ENCODE data around the gene PLEKHG3. TPM values are rescaled to one million over a fixed set of nuclear protein-coding genes. Genes with fewer than 3 reads are reported as not detected.

Gene PLEKHG3
- total RNA-seq, 1 donor from 2014 or later, result 12.6 TPM

DNA sequence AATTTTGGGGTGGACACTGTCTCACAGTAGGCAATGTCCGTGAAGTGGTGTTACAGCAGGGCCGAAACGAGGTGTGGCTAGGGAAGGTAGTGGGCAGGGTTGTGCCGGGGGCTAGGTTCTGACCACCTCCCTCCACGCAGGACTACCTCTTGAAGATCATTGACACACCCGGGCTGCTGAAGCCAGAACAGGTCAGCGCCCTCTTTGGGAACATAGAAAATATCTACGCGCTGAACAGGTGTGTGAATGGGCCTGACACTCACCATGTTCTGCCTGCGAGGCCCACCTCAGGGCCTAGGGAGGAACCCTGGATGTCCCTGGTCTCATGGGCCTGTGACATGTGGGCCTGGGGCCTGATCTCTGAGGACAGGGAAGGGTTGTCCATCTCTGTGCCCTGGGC is 24.6 kb downstream of the PLEKHG3 start:
- no peaks in the 10 kb centered on the region for H3K36me3 ChIP-seq

DNA sequence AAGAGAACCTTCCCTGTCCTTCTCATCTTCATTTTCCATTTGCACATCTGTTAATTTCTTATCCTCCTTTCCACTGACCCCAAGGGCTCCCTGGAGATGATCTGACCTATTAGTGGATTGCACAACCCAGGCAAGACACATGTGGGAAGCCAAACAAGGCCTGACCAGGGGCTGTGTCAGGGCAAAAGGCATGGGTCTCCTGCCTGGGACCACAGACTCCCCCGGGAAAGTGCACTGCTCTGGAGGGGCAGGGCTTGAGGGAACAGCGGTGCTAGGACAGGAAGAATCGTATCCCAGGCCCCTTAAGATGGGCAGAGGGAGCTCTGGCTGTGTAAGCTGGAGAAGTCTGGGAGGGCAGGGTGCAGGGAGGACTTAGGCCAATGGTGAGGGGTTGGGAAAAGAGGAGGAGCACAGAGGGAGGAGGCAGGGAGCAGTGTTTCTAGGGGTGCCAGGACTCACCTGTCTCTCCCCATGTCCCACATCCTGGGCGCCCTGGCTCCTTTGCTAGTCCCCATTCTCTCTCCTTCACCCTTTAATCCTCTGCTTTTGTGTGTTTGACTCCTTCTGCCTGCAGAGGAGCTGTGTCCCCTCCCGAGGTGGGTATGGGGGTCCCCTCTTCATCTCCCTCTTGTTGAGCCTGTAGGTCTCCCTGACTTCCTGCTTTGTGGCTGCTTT is 25.3 kb downstream of the PLEKHG3 start:
- Histone ChIP-seq H3F3A (ENCODE audit: low read depth) (peaks cover 16% of the 10 kb centered on the region), H3K79me2 (ENCODE audit: low read depth) (peaks cover 21% of the 10 kb centered on the region), H3K27ac (peak overlapping the region; percentile 37), H3K36me3 (no peaks in the 10 kb centered on the region), H3K4me3 (no peak overlapping the region), H3K4me1 (peaks cover 34% of the 10 kb centered on the region), H3K9me3 (ENCODE audit: low read depth) (no peaks in the 10 kb centered on the region), H4K20me1 (ENCODE audit: low read depth) (peaks cover 63% of the 10 kb centered on the region), H3K4me2 (peak overlapping the region; percentile 13), H3K27me3 (no peaks in the 10 kb centered on the region), H3K9ac (no peak overlapping the region), H2AFZ (replicated peaks) (no peak overlapping the region)
- H3K4me1 Mint-ChIP-seq, result peaks cover 18% of the 10 kb centered on the region
- no peaks in the 10 kb centered on the region for H3K9me3 Mint-ChIP-seq
- DNase-seq (ENCODE audit: low spot score), result no peak
- no peak overlapping the region for H3K27ac Mint-ChIP-seq
- TF ChIP-seq, protein P1, sequence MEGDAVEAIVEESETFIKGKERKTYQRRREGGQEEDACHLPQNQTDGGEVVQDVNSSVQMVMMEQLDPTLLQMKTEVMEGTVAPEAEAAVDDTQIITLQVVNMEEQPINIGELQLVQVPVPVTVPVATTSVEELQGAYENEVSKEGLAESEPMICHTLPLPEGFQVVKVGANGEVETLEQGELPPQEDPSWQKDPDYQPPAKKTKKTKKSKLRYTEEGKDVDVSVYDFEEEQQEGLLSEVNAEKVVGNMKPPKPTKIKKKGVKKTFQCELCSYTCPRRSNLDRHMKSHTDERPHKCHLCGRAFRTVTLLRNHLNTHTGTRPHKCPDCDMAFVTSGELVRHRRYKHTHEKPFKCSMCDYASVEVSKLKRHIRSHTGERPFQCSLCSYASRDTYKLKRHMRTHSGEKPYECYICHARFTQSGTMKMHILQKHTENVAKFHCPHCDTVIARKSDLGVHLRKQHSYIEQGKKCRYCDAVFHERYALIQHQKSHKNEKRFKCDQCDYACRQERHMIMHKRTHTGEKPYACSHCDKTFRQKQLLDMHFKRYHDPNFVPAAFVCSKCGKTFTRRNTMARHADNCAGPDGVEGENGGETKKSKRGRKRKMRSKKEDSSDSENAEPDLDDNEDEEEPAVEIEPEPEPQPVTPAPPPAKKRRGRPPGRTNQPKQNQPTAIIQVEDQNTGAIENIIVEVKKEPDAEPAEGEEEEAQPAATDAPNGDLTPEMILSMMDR (IDR thresholded peaks at IDR 0.05), result no peak
- no peak for TF ChIP-seq EZH2phosphoT487 (IDR thresholded peaks at IDR 0.05)
- no peak for TF ChIP-seq EZH2 (IDR thresholded peaks at IDR 0.05)
- peaks cover 24% of the 10 kb centered on the region for H3K36me3 Mint-ChIP-seq
- H3K4me3 Mint-ChIP-seq, result no peak overlapping the region
- H3K27me3 Mint-ChIP-seq (ENCODE audit: insufficient read depth, low read depth), result peaks cover 9% of the 10 kb centered on the region

More for the DNA sequence above, 24.6 kb downstream of the PLEKHG3 start:
- H3K9me3 ChIP-seq (ENCODE audit: low read depth), result no peaks in the 10 kb centered on the region
- H3K4me3 ChIP-seq, result no peak overlapping the region
- no peak overlapping the region for H2AFZ ChIP-seq (replicated peaks)
- no peaks in the 10 kb centered on the region for H3K9me3 Mint-ChIP-seq
- no peak for DNase-seq (ENCODE audit: low spot score)
- peaks cover 40% of the 10 kb centered on the region for H3K4me1 ChIP-seq
- no peak overlapping the region for H3K27ac ChIP-seq
- peaks cover 24% of the 10 kb centered on the region for H3K36me3 Mint-ChIP-seq
- TF ChIP-seq EZH2 (IDR thresholded peaks at IDR 0.05) (no peak), EZH2phosphoT487 (IDR thresholded peaks at IDR 0.05) (no peak)
- TF ChIP-seq, protein P1 (IDR thresholded peaks at IDR 0.05), result no peak
- peaks cover 24% of the 10 kb centered on the region for H3K4me1 Mint-ChIP-seq
- peaks cover 22% of the 10 kb centered on the region for H3F3A ChIP-seq (ENCODE audit: low read depth)
- H3K79me2 ChIP-seq (ENCODE audit: low read depth), result peaks cover 23% of the 10 kb centered on the region
- H3K4me2 ChIP-seq, result no peak overlapping the region
- no peak overlapping the region for H3K4me3 Mint-ChIP-seq
- no peak overlapping the region for H3K9ac ChIP-seq
- H3K27ac Mint-ChIP-seq, result no peak overlapping the region
- H4K20me1 ChIP-seq (ENCODE audit: low read depth), result peaks cover 70% of the 10 kb centered on the region
- peaks cover 11% of the 10 kb centered on the region for H3K27me3 Mint-ChIP-seq (ENCODE audit: insufficient read depth, low read depth)
- no peaks in the 10 kb centered on the region for H3K27me3 ChIP-seq

DNA sequence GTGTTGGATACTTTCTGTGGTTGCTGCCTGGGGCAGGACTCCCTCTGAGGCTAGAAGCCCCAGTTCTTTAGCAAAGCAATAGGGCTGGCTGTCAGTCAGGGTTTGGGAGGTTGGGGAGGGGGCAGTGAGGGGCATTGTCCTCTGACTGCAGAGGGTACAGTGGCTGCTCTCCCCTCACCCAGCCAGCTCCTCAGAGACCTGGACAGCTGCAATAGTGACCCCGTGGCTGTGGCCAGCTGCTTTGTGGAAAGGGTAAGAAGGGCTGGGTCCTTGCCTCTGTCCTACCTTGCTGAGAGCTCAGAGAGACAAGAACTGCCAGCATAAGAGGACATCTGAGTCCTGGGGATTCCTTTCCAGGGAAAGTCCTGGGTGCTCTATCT is 25.8 kb downstream of the PLEKHG3 start:
- Histone ChIP-seq H3K4me2 (peak overlapping the region; percentile 13), H3K9me3 (ENCODE audit: low read depth) (no peaks in the 10 kb centered on the region), H3K36me3 (no peaks in the 10 kb centered on the region), H3K4me3 (no peak overlapping the region), H3K27ac (peak overlapping the region; percentile 37), H3K9ac (no peak overlapping the region), H4K20me1 (ENCODE audit: low read depth) (peaks cover 62% of the 10 kb centered on the region), H2AFZ (replicated peaks) (no peak overlapping the region), H3F3A (ENCODE audit: low read depth) (peaks cover 10% of the 10 kb centered on the region), H3K79me2 (ENCODE audit: low read depth) (peaks cover 17% of the 10 kb centered on the region), H3K27me3 (no peaks in the 10 kb centered on the region), H3K4me1 (peaks cover 28% of the 10 kb centered on the region)
- TF ChIP-seq, protein P1 (IDR thresholded peaks at IDR 0.05), result no peak
- TF ChIP-seq EZH2 (IDR thresholded peaks at IDR 0.05) (no peak), EZH2phosphoT487 (IDR thresholded peaks at IDR 0.05) (no peak)
- Mint-ChIP-seq H3K27ac (peak overlapping the region; percentile 50), H3K4me1 (peaks cover 15% of the 10 kb centered on the region), H3K36me3 (peaks cover 26% of the 10 kb centered on the region), H3K4me3 (no peak overlapping the region), H3K9me3 (no peaks in the 10 kb centered on the region), H3K27me3 (ENCODE audit: insufficient read depth, low read depth) (peaks cover 7% of the 10 kb centered on the region)
- DNase-seq (ENCODE audit: low spot score), result no peak

Data from neural progenitor cell (in vitro differentiated cells).